ENCODE results near the gene NAGA. TPM values are rescaled to one million over a fixed set of nuclear protein-coding genes. Genes with fewer than 3 reads are reported as not detected.

NAGA gene
- total and polyA plus RNA-seq, 9 of the 15 experiments (the other 6 are each of a cell fraction or from before 2014, with no cell fraction given), result 6.5 to 20.6 (median 17.4) TPM

GRCh38 chr22:42013385-42013784, 57.2 kb downstream of the NAGA start:
- no peak for ATAC-seq
- no peak for FAIRE-seq
- BruUV-seq (replicated peaks), result no TSS peak
- H3K36me3 ChIP-seq (ENCODE audit: control insufficient read depth, insufficient read depth, low read length), result no peaks in the 10 kb centered on the region
- H3K79me2 ChIP-seq (ENCODE audit: control insufficient read depth, insufficient read depth, low read length), result no peaks in the 10 kb centered on the region
- H3K9ac ChIP-seq (ENCODE audit: insufficient read depth in 1 of 2, low read depth in 2 of 2, low read length in 2 of 2), result no peak overlapping the region
- in situ Hi-C loops (cut with MboI), result no loop called here
- no peaks in the 10 kb centered on the region for H3K9me1 ChIP-seq (ENCODE audit: control insufficient read depth, insufficient read depth, low read length)
- no peaks in the 10 kb centered on the region for H3K4me1 ChIP-seq (replicated peaks in 1 of 2; ENCODE audit: control insufficient read depth in 2 of 2, insufficient read depth in 2 of 2, low read length in 2 of 2)
- intact Hi-C loops (cut with micrococcal nuclease), result no loop called here
- H3K9me3 ChIP-seq (replicated peaks; ENCODE audit: control insufficient read depth, insufficient read depth, low read depth, low read length), result no peaks in the 10 kb centered on the region
- H3K27ac ChIP-seq (ENCODE audit: extremely low read depth, low read depth, low read length), result no peak overlapping the region
- 0% methylated on average over 2 of the region's 4 CpGs for WGBS (ENCODE audit: insufficient coverage, low coverage, missing lambda C conversion rate)
- ChIA-PET POLR2A (interaction anchor here (0.6 to 0.7 kb wide), 2 partner anchors 34 to 51 kb away, joined by 3 read pairs; no protein-coding TSS in a partner anchor), CTCF (ENCODE audit: low intra/inter-chr PET ratio) (no interaction called here)
- H4K20me1 ChIP-seq (replicated peaks; ENCODE audit: control insufficient read depth, insufficient read depth, low read length), result no peaks in the 10 kb centered on the region
- H2AFZ ChIP-seq (ENCODE audit: low read depth, low read length), result no peak overlapping the region
- no peak overlapping the region for H3K4me3 ChIP-seq
- DNase-seq (ENCODE audit: extremely low read depth in 1 of 4, low spot score in 3 of 4), result no peak
- H3K4me2 ChIP-seq (ENCODE audit: insufficient read depth, low read length), result no peak overlapping the region
- peaks cover 11 to 14% of the 10 kb centered on the region in 2 experiments for H3K27me3 ChIP-seq (ENCODE audit: control insufficient read depth in 2 of 2, insufficient read depth in 2 of 2, low read length in 2 of 2)
- TF ChIP-seq MAFK (IDR thresholded peaks at IDR 0.05; ENCODE audit: low read length), result no peak
- no peak for TF ChIP-seq ZNF518B (CRISPR knock-in tag; IDR thresholded peaks at IDR 0.05)
- no peak for TF ChIP-seq ZNF175 (CRISPR knock-in tag; IDR thresholded peaks at IDR 0.05; ENCODE audit: low read depth)
- no peak for TF ChIP-seq TCF7 (IDR thresholded peaks at IDR 0.05; ENCODE audit: borderline replicate concordance)
- TF ChIP-seq SAFB (IDR thresholded peaks at IDR 0.05; ENCODE audit: borderline replicate concordance, low read depth, low read length), result no peak
- TF ChIP-seq TCF7L2 (IDR thresholded peaks at IDR 0.05; ENCODE audit: low read depth, low read length), result no peak
- no peak for TF ChIP-seq ZNF407 (IDR thresholded peaks at IDR 0.05; ENCODE audit: low read depth)
- no peak for TF ChIP-seq ZNF551 (CRISPR knock-in tag; IDR thresholded peaks at IDR 0.05)
- TF ChIP-seq E2F1 (CRISPR knock-in tag; IDR thresholded peaks at IDR 0.05), result no peak
- TF ChIP-seq SMAD2 (IDR thresholded peaks at IDR 0.05; ENCODE audit: low read depth, low read length), result no peak
- TF ChIP-seq ARNT (IDR thresholded peaks at IDR 0.05), result no peak

Data from K562 (cell line).